Neuron (in vitro differentiated cells): ENCODE results near the gene KNSTRN.

ENCODE experiments used
- H2AFZ ChIP-seq: one replicate; pipeline ENCODE4 v1.6.1; 2013; ENCODE audit warnings: low read depth, mild to moderate bottlenecking, inconsistent platforms, low read length, moderate library complexity
- H3K27me3 ChIP-seq: one replicate; pipeline ENCODE4 v1.6.1; 2013; ENCODE audit warnings: low read length; ENCODE audit not compliant: insufficient read depth
- H3K36me3 ChIP-seq: one replicate; pipeline ENCODE4 v1.6.1; 2013; ENCODE audit warnings: low read length; ENCODE audit not compliant: insufficient read depth
- H3K4me1 ChIP-seq: one replicate; pipeline ENCODE4 v1.6.1; 2013; ENCODE audit warnings: low read length; ENCODE audit not compliant: insufficient read depth
- H3K4me3 ChIP-seq: 2 replicates; pipeline ENCODE4 v1.5.1; 2013; ENCODE audit warnings: mild to moderate bottlenecking, low read length, moderate library complexity
- H3K9me3 ChIP-seq: one replicate; pipeline ENCODE4 v1.6.1; 2013; ENCODE audit warnings: low read length

KNSTRN gene

DNA sequence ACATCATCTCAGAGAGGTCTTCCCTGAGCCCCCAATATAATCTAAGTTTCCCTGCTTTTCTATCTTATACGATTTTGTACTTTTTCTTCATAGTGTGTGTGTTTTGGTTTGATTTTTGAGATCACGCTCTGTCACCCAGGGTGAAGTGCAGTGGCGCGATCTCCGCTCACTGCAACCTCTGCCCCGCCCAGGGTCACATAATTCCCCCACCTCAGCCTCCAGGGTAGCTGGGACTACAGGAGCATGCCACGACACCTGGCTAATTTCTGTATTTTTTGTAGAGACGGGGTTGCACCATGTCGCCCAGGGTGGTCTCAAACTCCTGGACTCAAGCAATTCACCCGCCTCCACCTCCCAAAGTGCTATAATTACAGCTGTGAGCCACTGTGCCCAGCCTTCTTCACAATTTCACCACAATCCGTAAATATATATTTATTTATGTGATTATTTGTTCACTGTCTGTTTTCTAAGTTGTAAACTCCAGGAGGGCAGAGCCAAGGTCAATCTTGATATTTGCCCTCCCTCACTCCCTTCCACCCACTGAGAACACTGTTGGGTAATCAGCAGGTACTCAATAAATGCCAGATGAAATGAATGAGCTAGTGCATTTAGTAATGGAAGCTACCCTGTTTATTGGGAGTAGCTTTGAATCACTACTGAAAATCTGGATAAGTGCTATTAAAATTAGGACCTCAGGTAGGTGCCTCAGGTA lies 547 bp upstream of the KNSTRN start:
- Histone ChIP-seq H3K9me3 (no peaks in the 10 kb centered on the region), H3K4me3 (peak overlapping the region; percentile 77), H2AFZ (peak overlapping the region; percentile 68), H3K4me1 (peaks cover 9% of the 10 kb centered on the region), H3K36me3 (peaks cover 23% of the 10 kb centered on the region), H3K27me3 (no peaks in the 10 kb centered on the region)

DNA sequence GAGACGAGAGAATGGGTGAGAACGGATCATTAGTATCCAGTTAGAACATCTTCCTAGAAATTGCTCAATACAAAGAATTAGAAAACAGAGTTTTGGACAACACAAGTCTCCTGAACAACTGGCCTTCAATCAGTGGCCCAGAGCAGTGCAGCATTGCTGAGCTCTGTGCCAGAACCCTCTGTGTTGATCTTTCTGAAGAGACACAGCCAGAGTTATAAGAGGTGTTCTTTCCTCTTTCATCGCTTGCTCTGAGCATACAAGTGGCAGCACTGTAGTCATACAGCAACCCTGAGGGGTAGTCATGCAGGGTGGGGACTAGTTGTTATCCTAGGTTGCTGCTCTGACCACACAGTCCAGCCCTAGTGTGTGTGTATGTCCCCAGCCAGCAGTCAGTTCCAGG lies 4.0 kb downstream of the KNSTRN start:
- H3K4me3 ChIP-seq: no peak overlapping the region
- H2AFZ ChIP-seq: no peak overlapping the region
- H3K27me3 ChIP-seq: no peaks in the 10 kb centered on the region
- peaks cover 61% of the 10 kb centered on the region for H3K36me3 ChIP-seq
- H3K4me1 ChIP-seq: peaks cover 9% of the 10 kb centered on the region
- H3K9me3 ChIP-seq: no peaks in the 10 kb centered on the region

DNA sequence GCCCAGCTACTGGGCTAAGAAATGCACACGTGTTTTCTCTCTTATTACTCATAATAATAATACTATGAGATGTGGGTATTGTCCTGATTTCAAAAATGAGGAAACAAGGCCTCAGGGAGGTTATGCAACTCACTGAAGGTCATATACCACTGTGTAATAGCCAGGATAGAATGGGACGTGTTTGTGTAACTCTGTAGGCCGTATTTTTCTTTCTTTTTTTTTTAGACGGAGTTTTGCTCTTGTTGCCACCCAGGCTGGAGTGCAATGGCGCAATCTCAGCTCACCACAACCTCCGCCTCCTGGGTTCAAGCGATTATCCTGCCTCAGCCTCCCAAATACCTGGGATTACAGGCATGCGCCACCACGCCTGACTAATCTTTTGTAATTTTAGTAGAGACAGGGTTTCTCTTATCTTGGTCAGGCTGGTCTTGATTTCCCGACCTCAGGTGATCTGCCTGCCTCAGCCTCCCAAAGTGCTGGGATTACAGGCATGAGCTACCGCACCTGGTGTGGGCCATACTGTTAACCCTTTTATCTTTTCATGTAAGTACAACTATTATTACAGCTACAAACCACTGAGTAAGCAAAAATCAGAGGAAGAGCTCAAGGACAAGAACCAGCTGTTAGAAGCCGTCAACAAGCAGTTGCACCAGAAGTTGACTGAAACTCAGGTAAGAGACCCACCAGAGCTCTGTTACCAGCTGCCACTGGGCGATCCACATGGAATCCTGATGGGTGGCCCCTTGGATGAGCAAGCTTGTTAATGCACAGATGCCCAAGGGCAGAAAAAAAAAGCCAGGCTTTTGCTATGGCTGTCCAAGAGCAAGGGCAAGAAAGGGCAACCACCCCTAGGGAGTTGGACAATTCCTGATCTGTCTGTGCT lies 6.7 kb downstream of the KNSTRN start:
- no peaks in the 10 kb centered on the region for H3K9me3 ChIP-seq
- H3K4me1 ChIP-seq: peaks cover 3% of the 10 kb centered on the region
- H3K4me3 ChIP-seq: no peak overlapping the region
- H3K36me3 ChIP-seq: peaks cover 88% of the 10 kb centered on the region
- no peak overlapping the region for H2AFZ ChIP-seq
- H3K27me3 ChIP-seq: no peaks in the 10 kb centered on the region

GRCh38 chr15:40389824-40390595 lies 7.5 kb downstream of the KNSTRN start:
- Histone ChIP-seq H3K27me3 (no peaks in the 10 kb centered on the region), H3K4me3 (no peak overlapping the region), H3K36me3 (peaks cover 85% of the 10 kb centered on the region), H3K9me3 (no peaks in the 10 kb centered on the region), H3K4me1 (no peaks in the 10 kb centered on the region), H2AFZ (no peak overlapping the region)

DNA sequence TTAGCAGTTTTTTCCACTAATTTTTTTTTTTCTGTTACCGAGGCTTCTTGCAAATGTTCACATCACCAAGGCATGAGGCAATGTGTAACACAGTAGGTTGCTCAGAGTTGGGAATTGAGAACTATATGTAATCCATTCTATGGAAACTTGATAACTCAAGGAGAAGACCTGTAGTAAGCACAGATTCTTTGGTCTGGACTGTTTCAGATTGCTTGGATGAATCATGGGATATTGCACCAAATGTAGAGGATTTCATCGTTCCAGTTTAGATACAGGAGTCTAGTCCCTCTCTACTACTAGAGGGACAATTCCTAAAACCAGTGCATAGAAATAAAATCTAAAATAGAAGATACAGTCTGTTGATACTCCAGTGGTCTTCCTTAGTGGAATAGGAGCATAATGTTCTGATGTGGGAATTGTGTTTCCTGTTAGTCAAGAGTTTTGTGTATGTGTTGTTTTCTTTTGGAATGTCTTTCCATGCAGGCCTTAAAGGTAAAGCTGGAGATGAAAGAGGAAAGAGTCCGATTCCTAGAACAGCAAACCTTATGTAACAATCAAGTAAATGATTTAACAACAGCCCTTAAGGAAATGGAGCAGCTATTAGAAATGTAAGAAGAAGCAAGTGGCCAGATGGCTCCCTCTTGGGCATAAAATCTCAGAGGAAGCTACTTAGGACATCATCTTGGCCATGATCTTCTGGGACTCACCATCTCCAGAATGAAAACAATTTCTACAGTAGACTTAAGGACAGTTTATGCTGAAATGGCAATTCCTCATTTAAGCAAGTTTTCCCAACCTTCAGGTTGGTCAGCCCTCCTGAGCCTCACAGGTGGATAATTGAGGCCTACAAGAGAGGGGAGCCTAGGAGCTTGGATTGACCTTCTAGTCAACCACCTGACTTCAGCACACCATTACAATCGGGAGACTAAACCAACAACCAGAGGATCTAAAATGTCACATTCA lies 10.7 kb downstream of the KNSTRN start:
- no peaks in the 10 kb centered on the region for H3K4me1 ChIP-seq
- peaks cover 60% of the 10 kb centered on the region for H3K36me3 ChIP-seq
- H3K4me3 ChIP-seq: no peak overlapping the region
- H3K27me3 ChIP-seq: no peaks in the 10 kb centered on the region
- H2AFZ ChIP-seq: no peak overlapping the region
- no peaks in the 10 kb centered on the region for H3K9me3 ChIP-seq

DNA sequence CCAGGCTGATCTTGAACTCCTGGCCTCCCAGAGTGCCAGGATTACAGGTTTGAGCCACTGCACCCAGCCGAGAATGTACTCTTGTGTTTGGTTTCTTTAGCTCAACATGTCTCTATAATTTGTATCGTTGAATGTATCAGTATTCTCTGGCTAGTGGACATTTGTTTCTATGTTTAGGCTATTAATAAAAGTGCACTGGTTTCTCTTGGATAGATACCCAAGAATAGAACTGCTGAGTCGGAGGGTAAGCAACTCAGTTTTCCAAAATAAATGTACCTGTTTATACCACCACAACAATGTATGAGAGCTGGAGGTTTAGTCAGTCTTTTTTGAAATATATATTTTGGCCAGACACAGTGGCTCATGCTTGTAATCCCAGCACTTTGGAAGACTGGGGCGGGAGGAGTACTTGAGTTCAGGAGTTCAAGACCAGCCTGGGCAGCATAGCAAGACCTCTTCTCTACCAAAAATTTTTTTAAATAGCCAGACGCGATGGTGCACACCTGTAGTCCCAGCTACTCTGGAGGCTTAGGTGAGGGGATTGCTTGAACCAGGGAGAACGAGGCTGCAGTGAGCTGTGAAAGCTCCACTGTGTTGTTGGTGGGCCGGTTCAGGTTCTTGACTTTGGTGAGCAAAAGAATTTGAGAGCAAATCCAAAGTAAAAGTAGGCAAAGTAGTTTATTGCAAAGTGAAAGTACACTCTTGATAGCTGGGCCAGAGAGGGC lies 15.3 kb downstream of the KNSTRN start:
- Histone ChIP-seq H3K36me3 (peaks cover 19% of the 10 kb centered on the region), H3K27me3 (no peaks in the 10 kb centered on the region), H3K4me3 (no peak overlapping the region)

GRCh38 chr15:40398413-40398873 lies 15.9 kb downstream of the KNSTRN start:
- Histone ChIP-seq H3K36me3 (peaks cover 13% of the 10 kb centered on the region), H3K9me3 (no peaks in the 10 kb centered on the region), H3K27me3 (no peaks in the 10 kb centered on the region), H3K4me3 (no peak overlapping the region), H2AFZ (no peak overlapping the region), H3K4me1 (no peaks in the 10 kb centered on the region)

More for the DNA sequence above, 15.3 kb downstream of the KNSTRN start:
- no peaks in the 10 kb centered on the region for H3K4me1 ChIP-seq
- no peaks in the 10 kb centered on the region for H3K9me3 ChIP-seq
- no peak overlapping the region for H2AFZ ChIP-seq

GRCh38 chr15:40399370-40399769 lies 16.8 kb downstream of the KNSTRN start:
- Histone ChIP-seq H3K36me3 (peaks cover 4% of the 10 kb centered on the region), H3K27me3 (no peaks in the 10 kb centered on the region), H2AFZ (no peak overlapping the region), H3K9me3 (no peaks in the 10 kb centered on the region), H3K4me1 (no peaks in the 10 kb centered on the region), H3K4me3 (no peak overlapping the region)

DNA sequence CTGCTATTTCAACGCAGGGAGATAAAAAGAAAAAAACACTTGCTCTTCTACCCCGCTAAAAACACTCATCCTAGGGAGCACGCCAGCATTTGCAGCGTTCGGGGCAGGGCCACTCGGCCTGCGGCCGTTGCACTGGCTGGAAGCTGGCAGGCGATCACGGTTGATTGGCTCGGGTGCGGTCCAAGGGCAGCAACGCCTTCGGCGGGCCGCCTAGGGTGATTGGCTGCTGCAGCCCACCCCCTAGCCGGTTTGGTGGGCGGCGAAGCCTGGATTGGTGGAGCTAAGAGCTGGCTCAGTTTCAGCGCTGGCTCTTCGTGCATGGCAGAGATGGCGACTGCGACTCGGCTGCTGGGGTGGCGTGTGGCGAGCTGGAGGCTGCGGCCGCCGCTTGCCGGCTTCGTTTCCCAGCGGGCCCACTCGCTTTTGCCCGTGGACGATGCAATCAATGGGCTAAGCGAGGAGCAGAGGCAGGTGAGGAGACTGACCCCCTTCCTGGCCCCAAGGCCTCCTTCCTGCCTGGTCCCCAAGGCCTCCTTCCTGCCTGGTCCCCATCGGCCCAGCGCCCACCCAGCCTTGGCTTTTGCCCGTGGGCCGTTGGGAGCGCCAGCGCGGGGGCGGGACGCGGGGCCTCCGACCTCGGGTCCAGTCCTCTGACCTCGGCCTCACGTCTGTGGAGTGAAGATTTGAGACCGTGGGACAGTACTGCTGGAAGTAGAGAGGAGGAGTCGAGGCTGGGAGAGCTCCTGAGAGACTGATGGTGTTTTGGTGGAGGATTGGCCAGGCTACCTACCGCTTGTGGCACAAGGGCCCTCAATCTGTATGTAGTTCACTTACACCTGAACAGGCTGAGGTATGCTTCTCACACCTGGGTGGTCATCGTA lies 23.2 kb downstream of the KNSTRN start, which contains the start of gene IVD:
Gene IVD (plus strand): TSS at position 295 of the 881 bp plus-strand sequence. CDS start 33 bp downstream, at position 328.
- Histone ChIP-seq H3K36me3 (peaks cover 25% of the 10 kb centered on the region), H3K27me3 (no peaks in the 10 kb centered on the region), H2AFZ (peak within 1 kb of the TSS; percentile 93), H3K4me1 (peaks cover 21% of the 10 kb centered on the region), H3K9me3 (no peaks in the 10 kb centered on the region), H3K4me3 (peak within 1 kb of the TSS; percentile 77)

DNA sequence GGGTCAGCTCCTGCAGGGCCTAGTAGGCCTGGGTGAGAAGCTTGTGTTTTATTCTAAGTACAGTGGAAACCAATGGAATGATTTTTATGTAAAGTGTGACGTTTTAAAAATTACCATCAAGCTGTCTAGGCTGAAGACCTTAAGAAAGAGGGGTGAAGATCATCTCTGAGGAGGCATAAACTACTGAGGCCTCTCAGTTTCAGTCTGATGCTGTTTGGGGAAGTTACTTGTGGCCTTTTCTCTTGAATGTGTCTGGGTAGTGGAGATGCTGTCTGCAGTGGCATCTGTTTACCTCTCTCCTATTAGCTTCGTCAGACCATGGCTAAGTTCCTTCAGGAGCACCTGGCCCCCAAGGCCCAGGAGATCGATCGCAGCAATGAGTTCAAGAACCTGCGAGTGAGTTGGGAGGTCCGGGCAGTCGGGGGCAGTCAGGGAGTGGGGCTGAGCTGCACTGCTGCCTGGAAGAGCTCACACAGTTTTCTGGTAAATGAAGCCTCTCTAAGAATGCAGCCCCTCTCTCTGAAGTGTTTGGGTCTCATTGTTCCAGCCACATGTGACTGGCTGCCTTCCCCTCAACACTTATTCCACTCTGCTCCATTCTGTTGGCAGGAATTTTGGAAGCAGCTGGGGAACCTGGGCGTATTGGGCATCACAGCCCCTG lies 24.9 kb downstream of the KNSTRN start:
- H3K9me3 ChIP-seq: no peaks in the 10 kb centered on the region
- H3K27me3 ChIP-seq: no peaks in the 10 kb centered on the region
- H2AFZ ChIP-seq: no peak overlapping the region
- H3K36me3 ChIP-seq: peaks cover 41% of the 10 kb centered on the region
- peaks cover 21% of the 10 kb centered on the region for H3K4me1 ChIP-seq
- no peak overlapping the region for H3K4me3 ChIP-seq
